Measurements from ENCODE around the gene OR1Q1. TPM values are rescaled to one million over a fixed set of nuclear protein-coding genes. Genes with fewer than 3 reads are reported as not detected.

Gene OR1Q1
- total RNA-seq, 2 donors from 2014 or later = not detected

Other genes starting within 250 kb of the OR1Q1 start
- 1 to 10 TPM; 2.1 to 3.0 TPM for gene PTGS1, start 243.7 kb upstream of the OR1Q1 start, total RNA-seq
- not detected for gene OR1J1, start 136.8 kb upstream of the OR1Q1 start, total RNA-seq
- not detected for gene OR1J2, start 103.9 kb upstream of the OR1Q1 start, total RNA-seq
- not detected for gene OR1J4, start 95.6 kb upstream of the OR1Q1 start, total RNA-seq
- gene OR1N1, start 87.4 kb upstream of the OR1Q1 start, total RNA-seq = not detected
- gene OR1N2, start 61.6 kb upstream of the OR1Q1 start, total RNA-seq = not detected
- gene OR1L8, start 31.4 kb upstream of the OR1Q1 start, total RNA-seq = not detected
- not detected for gene OR1B1, start 42.9 kb downstream of the OR1Q1 start, total RNA-seq
- not detected for gene OR1L1, start 47.0 kb downstream of the OR1Q1 start, total RNA-seq
- not detected for gene OR1L3, start 60.4 kb downstream of the OR1Q1 start, total RNA-seq
- not detected for gene OR1L4, start 109.3 kb downstream of the OR1Q1 start, total RNA-seq
- not detected for gene OR1L6, start 127.6 kb downstream of the OR1Q1 start, total RNA-seq
- not detected for gene OR5C1, start 174.2 kb downstream of the OR1Q1 start, total RNA-seq
- not detected for gene OR1K1, start 185.4 kb downstream of the OR1Q1 start, total RNA-seq
- 10 to 100 TPM in 1 of 2 donors, 1 to 10 TPM in 1; 4.6 to 11.9 TPM for gene PDCL, start 213.8 kb downstream of the OR1Q1 start, total RNA-seq